Activated T-cell treated with anti-CD3 and anti-CD28 coated beads for 1 hour (primary cell): ENCODE results near the gene KBTBD3.
"Not testable (repeated sequence)": the region's sequence is repeated elsewhere in the genome, so short reads cannot be mapped to it uniquely, and the experiment has no call there.

Experiments
- DNase-seq: peaks from one replicate; pipeline ENCODE4 v3.0.0-alpha.2; 2020; ENCODE audit warnings: low read depth

The KBTBD3 gene

GRCh38 chr11:106061954-106062949 is 14.9 kb downstream of the KBTBD3 start:
- no peak for DNase-seq

- no peak for DNase-seq
Measured at GRCh38 chr11:106061249-106061784, 15.8 kb downstream of the KBTBD3 start.

- DNase-seq, result no peak
Measured at GRCh38 chr11:106059617-106060016, 17.5 kb downstream of the KBTBD3 start.

- not testable (repeated sequence) for DNase-seq
Measured at GRCh38 chr11:106058377-106058776, 18.8 kb downstream of the KBTBD3 start.

- DNase-seq, result no peak
Measured at GRCh38 chr11:106051103-106051502, 26.0 kb downstream of the KBTBD3 start.

- no peak for DNase-seq
Measured at GRCh38 chr11:106049727-106050476, 27.2 kb downstream of the KBTBD3 start.

- DNase-seq, result no peak
Measured at GRCh38 chr11:106047631-106048030, 29.5 kb downstream of the KBTBD3 start.

GRCh38 chr11:106043540-106043939 is 33.6 kb downstream of the KBTBD3 start:
- DNase-seq, result no peak

GRCh38 chr11:106032861-106033260 is 44.3 kb downstream of the KBTBD3 start:
- no peak for DNase-seq

- DNase-seq, result no peak
Measured at GRCh38 chr11:106031936-106032335, 45.2 kb downstream of the KBTBD3 start.

- DNase-seq, result no peak
Measured at GRCh38 chr11:106031202-106031810, 45.8 kb downstream of the KBTBD3 start.

GRCh38 chr11:106030609-106031008 is 46.5 kb downstream of the KBTBD3 start:
- no peak for DNase-seq

- DNase-seq, result no peak
Measured at GRCh38 chr11:106022795-106023275, 54.3 kb downstream of the KBTBD3 start.

GRCh38 chr11:106021967-106022794 is 55.0 kb downstream of the KBTBD3 start, which contains the start of gene MSANTD4:
Gene MSANTD4, minus strand, starts transcription at chr11:106022240. Its CDS starts 11,323 bp downstream, at chr11:106010917.
- peak; percentile 93 for DNase-seq

GRCh38 chr11:106021181-106021966 is 55.8 kb downstream of the KBTBD3 start:
- no peak for DNase-seq

GRCh38 chr11:106017093-106017492 is 60.1 kb downstream of the KBTBD3 start:
- no peak for DNase-seq

- DNase-seq, result no peak
Measured at GRCh38 chr11:106015066-106015465, 62.1 kb downstream of the KBTBD3 start.

- DNase-seq, result no peak
Measured at GRCh38 chr11:106014620-106015019, 62.5 kb downstream of the KBTBD3 start.

- no peak for DNase-seq
Measured at GRCh38 chr11:106014035-106014434, 63.1 kb downstream of the KBTBD3 start.

- no peak for DNase-seq
Measured at GRCh38 chr11:106012744-106013143, 64.4 kb downstream of the KBTBD3 start.
